GM19467 (cell line): Measurements from ENCODE around the gene AFF3.
"Not testable (repeated sequence)": the region's sequence is repeated elsewhere in the genome, so short reads cannot be mapped to it uniquely, and the experiment has no call there.

Experiments used
- ATAC-seq: cut with Tn5 transposase; IDR thresholded peaks from one replicate; pipeline ENCODE4 v1.9.1; 2021; ENCODE audit warnings: mild to moderate bottlenecking, moderate library complexity; ENCODE audit not compliant: unreplicated experiment

AFF3 gene

DNA sequence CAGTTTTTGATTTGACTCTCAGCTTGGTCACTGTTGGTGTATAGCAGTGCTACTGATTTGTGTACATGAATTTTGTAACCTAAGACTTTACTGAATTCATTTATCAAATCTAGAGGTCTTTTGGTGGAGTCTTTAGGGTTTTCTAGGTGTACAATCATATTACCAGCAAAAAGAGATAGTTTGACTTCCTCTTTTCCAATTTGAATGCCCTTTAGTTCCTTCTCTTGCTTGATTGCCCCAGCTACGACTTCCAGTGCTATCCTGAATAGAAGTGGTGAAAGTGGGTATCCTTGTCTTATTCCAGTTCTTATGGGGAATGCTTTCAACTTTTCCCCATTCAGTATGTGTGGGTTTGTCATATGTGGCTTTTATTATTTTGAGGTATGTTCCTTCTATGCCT lies 339.7 kb downstream of the AFF3 start:
- ATAC-seq: no peak

DNA sequence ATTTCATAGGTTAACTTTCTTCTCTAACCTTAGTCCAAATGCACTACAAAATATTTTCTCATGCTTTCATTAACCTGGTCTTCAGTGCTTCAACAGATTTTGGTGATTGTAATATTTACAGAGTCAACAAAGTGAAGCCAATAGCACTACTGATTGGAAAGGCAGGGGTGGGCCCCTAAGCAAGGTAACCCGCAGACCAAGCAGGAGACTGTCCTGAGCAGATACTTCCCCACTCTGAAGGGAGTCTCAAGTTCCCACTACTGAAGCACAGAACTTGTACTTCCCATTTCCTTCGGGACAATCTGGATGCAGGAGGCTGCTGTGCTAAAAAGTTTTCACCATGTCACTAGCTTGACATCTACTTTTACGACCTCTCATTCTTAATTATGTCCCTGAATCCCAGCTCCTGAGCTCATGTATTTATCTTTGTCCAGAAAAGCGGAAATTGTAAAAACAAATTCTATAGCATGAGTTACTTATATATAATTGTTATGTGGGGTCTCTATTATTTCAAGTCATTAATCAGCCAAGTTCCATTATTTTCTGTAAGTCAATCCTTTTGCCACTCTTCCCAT lies 341.0 kb downstream of the AFF3 start:
- ATAC-seq: no peak

DNA sequence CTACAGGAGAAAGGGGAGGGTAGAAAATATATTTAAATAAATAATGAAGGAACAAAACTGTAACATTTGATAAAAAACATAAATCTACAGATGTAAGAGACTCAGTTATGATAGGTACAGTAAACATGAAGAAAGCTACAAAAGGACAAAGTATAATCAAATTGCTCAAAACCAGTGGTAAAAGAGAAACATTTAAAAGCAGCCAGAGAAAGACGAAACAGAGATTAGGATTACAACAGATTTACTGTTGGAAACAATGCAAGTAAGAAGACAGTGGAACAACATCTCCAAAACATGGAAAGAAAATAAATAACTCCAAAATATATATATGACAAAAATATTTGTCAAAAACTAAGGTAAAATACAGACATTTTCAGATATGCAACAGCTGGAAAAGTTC lies 344.9 kb downstream of the AFF3 start:
- ATAC-seq: no peak

DNA sequence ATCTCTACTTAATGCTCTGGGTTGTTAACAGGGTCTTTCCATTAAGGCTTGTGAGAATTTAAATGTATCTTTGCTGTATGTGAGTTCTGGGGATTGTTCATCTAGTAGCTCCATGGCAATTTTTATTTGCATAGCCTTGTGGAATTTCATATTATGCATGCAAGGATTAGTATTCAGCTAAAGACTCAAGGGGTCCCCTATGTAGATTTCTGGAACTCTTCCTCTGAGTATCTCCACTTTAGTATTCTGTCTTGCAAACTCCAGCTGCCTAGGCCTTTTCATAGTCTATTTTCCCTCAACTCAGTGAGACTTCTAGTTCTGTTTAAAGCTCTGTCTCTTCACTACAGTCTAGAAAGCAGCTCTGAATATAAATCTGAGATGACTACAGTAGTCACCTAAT lies 348.0 kb downstream of the AFF3 start:
- ATAC-seq: no peak

DNA sequence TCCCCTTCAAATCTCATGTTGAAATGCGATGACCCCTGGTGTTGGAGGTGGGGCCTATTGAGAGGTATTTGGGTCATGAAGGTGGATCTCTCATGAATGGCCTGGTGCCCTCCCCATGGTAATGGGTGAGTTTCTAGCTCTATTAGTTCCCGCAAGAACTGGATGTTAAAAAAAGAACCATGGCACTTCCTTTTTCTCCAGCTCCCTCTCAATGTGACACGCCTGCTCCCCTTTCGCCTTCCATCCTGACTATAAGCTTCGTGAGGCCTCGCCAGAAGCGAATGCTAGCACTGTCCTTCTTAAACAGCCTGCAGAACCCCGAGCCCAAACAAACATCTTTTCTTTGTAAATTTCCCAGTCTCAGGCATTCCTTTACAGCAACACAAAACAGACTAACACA lies 349.4 kb downstream of the AFF3 start:
- ATAC-seq: no peak

DNA sequence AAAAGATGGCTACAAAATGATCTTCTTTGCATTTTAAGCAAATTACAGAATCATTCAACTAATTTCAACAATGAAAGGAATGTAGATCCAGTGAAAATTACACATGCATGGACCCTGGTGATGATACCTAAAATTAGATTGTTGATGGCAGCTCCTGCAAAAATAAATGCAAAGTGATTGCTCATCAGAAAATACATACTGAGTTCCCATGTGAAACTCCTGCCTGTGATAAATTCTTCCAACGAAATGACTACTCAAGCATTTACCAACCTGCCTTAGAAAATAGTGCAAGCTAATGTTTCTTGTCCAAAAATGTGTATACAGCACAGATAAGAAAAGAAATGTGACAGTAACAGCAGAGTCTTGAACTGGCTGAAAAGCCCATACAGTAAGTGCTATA lies 352.5 kb downstream of the AFF3 start:
- no peak for ATAC-seq

DNA sequence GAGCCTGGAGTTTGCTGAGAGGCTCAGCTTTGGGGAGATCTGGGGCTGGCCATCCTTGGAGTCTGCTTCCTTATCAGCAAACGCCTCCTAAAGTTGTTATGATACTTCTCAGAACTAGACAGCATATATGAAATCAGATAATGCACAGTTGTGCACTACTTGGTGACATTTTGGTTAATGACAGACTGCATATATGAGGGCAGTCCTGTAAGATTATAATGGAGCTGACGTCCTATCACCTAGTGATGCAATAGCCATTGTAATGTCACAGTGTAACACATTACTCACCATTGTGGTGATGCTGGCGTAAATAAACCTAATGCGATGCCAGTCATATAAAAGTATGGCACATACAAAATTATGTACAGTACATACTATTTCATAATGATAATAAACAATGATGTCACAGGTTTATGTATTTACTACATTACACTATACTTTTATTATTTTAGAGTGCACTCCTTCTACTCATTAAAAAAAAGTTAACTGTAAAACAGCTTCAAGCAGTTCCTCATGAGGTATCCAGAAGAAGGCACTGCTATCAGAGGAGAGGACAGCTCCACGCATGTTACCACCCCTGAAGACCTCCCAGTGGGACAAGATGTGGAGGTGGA lies 354.5 kb downstream of the AFF3 start:
- no peak for ATAC-seq

DNA sequence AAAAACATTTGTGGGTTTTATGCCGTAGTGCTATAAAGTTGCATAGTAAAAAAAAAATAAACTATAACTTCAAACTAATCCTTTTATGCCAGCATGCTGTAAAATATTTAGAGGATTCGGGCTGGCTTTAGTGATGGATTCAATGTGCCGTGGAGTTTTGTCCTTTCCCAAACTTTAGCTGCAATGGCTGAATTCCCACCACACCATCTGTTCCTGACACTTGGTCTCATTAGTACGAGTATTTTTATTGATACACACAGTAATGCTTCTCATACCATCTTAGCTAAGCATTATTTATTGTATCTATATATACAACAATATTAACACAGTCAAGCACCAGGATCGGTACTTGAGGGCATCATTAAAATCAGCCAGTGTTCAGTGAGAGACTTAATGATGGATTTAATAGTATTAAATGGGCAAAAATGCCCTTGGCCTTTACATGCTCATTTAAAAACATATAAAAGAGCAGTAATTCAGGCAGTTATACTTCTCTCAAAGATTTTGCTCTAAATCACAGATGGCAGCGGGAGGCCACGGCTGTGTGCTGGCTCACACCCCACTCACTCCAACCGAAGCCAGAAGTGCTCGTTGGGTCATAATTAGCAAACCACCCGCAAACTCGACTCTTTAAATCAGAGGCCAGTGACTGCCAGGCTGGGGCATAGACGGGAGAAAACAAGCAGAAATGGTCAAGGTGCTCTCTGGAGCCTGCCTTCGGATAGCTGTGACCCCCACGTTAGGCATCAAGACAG lies 355.6 kb downstream of the AFF3 start:
- ATAC-seq: no peak

DNA sequence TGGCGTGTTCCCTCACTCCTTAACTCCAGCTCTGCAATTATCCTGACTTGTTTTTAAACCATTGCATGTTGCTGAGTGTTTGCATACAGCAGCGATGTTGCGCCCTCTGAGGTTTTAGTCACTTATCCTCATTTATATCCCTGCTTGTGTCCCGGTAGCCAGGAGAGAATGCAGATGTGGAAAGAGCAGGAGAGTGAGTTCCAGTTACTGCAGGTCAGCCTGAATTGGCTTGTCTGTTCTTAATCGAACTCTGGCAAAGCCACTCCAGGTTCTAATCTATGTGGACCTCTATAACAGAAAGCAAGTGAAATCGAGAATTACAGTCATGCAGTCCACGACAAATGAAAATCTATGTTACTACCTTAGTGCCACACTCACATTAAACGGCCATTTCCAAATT lies 357.4 kb downstream of the AFF3 start:
- no peak for ATAC-seq

DNA sequence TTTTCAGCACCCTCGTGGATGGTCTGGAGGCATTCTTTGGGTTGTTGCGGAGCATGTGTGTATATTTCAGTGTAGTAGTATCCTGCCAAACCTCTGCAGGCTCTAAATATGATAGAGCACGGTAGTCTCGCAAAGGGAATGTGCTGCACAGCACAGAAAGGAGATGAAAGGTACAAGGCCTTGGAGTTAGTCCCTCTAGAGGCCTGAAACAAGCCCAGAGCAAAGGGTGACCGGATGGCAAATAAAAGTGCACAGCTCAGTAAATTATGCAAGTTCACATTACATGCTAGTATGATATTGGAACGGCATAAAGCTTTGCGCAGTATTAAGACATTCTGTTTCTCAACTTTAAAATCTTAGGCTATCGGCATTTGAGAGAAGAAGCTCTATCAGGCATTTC lies 358.1 kb downstream of the AFF3 start:
- no peak for ATAC-seq

DNA sequence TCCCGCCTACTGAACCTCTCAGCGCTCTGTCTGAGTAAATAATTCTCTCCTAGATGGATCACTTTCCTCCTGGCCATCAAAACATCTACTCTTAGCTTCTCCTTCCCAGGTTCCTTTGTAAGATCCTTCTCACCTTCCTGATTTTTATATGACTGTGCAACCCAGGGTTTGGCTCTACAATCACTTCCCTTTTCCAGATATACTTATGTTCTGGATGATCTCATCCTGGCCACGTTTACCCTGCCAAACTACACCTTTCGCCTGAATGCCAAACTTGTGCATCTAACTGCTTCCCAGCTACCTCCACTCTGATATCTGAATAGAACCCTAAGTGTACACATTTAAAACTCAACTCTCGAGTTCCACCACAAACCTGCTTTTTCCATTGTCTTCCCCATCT lies 362.1 kb downstream of the AFF3 start:
- no peak for ATAC-seq

DNA sequence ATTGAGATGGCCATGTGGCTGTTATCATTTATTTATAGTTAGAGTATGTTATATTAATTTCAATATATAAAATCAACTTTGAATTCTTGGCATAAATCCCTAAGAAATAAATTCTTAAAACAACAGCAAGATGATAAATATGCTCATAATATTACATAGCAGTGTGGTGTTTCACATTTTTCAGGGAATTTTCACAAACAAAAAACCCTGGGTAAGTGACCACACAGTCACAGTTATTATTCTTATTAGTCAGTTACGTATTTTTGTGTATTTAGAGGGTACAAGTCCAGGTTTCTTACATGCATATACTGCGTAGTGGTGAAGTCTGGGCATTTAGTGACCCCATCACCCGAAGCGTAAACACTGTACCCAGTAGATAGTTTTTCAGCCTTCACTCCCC lies 363.1 kb downstream of the AFF3 start:
- no peak for ATAC-seq

DNA sequence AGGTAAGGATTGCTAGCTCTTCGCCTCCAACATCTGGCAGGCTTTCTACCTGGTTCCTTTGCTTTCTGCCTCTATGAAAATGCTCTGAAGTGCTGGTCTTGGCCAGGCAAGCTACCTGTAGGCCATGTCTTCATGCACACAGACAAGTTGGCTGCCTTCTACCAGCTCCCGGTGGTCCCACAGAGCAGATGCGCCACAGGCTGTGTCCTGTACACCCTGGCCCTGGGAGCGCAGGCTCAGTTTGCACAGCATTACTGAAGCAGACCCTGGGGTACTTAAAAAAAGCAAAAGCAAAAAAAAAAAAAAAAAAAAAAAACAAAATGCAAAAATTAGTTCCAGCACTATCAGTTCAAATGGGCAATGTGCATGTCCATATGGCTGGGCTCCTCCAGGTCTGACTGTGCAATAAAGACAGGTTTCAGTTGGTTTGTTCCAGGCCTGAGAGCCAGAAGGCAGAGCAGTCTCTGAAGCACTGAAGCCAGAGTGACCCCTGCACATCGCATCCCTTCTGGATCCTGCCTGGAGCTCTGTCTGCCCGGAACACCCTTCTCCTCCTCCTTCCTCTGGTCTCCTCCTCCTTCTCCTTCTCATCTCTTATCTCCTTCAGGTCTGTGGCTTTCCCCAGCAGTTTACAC lies 364.6 kb downstream of the AFF3 start:
- no peak for ATAC-seq

DNA sequence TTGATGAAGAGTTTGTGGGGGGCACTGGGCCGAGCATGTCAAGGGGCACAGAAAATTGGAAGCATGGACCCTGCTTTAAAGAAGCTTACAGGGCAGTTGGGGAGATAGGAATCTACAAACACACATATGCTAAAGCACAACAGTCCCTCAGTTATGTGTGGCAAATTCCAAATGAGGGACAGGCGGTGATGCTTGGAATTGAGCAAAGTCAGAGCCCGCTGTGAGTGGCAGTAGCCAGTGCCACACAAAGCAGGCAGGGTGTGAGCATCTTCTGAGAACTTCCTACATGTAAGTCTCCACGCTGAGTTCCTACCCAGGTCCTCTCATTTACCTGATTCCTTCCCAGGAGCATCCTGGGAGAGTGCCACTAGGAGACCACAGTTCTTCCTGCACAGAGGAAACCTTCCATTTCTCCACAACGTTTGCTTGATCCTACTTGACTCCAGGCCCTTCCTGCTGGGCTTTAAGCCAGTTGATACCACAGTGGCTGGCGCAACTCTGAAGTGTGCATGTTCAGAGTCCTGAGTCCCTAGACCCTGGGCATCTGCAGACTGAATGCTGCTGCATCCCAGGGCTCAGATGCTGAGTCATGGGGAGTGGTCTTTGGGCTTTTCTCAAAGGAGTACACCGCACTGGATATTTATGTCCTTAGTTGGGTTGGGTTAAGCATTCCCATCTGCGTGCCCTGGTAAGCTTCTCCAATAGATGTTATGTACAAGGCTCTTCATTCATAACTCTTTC lies 365.3 kb downstream of the AFF3 start:
- ATAC-seq: no peak

DNA sequence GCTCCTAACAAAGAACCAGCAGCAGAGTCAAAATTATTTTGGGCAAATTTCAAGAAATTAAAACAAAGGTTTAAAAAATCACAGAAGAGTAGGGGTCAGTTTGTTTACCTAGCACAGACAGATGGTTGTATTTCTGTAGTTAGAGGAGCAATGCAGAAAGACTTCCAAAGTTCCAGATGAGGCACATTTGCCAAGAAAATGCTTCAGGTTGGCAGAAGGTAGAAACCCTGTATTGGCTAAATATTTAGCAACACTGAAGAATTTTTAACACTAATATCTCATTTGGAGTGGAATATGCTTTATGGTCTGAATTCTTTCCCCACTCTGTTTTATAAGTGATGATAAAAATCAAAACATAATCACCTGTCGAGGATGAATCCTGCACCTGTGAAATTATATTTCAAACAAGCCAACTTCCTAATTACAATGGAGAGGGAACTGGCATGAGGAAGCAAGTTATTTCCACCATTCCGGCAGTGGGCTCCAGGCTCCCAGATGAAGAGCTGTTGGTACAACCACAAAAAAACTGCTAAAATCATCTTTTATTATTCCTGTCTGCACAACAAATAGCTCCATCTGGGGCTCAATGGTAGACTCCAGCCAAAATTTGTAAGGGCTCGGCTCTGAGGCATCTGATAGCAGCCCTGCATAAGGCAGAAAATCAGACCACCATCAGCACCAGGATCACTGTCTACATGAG lies 366.0 kb downstream of the AFF3 start:
- no peak for ATAC-seq

DNA sequence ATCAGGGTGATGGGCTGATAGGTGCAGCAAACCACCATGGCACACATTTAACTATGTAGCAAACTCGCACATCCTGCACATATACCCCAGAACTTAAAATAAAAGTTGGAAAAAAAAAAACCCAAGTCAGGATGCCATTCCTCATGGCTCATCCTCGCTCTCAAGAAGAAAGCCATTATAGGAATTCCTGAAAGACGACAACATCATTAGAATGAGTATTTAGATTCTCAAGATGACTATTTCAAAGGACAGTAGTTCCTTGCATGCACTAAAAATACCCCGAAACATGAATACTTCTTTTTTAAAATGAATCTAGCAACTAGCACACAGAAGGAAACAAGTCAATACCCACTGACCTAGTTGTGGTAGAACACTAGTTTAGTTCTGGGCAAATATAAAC lies 366.8 kb downstream of the AFF3 start:
- no peak for ATAC-seq

DNA sequence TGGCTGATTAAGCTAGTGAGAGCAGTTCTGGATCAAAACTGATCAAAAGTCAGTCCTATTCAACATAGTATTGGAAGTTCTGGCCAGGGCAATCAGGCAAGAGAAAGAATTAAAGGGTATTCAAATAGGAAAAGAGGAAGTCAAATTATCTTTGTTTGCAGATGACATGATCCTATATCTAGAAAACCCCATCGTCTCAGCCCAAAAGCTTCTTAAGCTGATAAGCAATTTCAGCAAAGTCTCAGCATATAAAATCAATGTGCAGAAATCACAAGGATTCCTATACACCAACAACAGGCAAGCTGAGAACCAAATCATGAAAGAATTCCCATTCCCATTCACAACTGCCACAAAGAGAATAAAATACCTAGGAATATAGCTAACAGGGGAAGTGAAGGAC lies 368.7 kb downstream of the AFF3 start:
- not testable (repeated sequence) for ATAC-seq

DNA sequence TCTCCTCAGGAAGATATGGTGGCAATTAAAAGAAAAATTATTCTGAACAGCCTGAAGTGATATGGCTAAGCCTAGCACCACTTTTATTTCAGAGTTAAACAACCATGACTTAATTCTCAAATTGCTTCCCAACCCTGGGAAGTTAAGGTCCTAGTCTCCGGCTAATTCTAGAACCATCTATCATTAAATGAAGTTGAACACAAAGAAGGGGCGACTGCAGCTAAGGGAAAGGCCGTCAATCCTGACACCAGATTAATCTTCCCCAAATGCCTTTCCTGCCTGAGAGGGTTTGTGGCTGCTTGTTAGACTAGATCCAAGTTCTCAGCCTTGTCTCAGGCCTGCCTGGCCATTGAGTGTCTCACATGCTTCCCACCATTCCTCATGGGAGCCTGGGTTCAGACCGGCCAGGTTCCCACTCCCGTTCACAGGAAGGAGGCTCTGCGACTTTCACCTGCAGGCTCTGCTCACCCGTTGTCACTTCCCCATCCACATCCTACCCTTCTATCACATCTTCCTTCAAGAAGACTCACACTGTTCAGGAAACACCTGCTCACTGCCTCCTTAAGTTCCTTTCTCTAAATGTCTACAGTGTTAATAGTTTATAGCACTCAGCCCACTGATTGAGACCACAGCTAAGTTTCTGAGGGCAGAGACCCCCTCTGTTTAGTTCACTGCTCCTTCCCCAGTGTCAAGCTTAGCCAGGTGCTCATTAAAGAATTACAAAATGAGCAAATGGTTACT lies 369.6 kb downstream of the AFF3 start:
- ATAC-seq: no peak

DNA sequence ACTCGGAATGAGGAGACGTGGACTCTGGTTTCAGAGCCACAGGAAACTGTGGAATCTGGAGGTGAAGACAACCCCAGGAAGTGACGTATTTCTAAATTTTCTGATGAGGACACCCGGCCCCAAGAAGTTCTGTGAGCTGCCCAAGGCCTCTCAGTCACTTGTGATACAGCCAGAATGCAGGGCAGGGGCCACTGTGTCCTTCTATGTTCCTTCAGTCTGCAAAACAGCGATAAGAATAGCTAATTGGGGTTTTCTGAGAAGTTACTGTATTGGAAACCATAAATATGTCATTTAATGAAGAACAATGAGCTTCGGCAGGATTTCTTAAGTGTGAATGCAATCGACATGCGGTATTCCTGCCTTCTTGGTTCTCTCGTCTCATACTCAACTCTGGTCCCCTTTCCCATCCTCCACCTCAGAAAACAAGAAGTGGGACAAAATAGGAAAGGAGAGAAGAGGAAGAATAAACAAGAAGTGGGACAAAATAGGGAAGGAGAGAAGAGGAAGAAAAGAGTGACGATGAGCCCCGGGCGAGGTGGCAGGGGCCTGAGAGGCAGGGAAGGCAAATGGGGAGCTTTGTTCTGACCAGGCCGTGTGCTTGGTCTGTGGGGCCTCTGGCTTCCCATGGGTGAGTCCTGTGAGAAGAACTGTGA lies 370.6 kb downstream of the AFF3 start:
- ATAC-seq: no peak

DNA sequence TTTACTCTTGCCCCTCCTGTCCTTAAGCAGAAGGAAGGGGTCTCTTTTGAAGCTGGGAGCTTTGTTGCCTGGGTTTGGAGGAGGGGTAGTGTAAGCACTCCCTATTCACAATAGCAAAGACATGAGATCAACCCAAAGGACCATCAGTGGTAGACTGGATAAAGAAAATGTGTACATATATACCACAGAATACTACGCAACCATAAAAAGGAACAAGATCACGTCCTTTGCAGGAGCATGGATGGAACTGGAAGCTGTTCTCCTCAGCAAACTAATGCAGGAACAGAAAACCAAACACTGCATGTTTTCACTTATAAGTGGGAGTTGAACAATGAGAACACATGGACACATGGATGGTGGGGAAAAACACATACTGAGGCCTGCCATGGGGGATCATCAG lies 371.5 kb downstream of the AFF3 start:
- no peak for ATAC-seq
